WTC11 (cell line): Measurements from ENCODE around the gene CEP295NL. TPM values are rescaled to one million over a fixed set of nuclear protein-coding genes. Genes with fewer than 3 reads are reported as not detected.

ENCODE experiments used
- ATAC-seq: fragments of 200-7000 bp; cut with Tn5 transposase; 2 replicates; pipeline ENCODE4 v1.10.0; 2021; ENCODE audit warnings: mild to moderate bottlenecking, moderate library complexity
- CTCF ChIA-PET: fragments of 300-600 bp; sonication (Branson Sonifier 250); formaldehyde crosslinking; loops from one replicate; lab custom pipeline; 2021; ENCODE audit warnings: antibody characterized with exemption; lab: Charles Lee
- POLR2A ChIA-PET: fragments of 350-600 bp; sonication (Branson Sonifier 250); formaldehyde crosslinking; loops from one replicate; lab custom pipeline; 2021; ENCODE audit warnings: antibody characterized with exemption; lab: Charles Lee
- DNase-seq: peaks from one replicate; pipeline ENCODE4 v3.0.0; 2021; ENCODE audit warnings: low spot score
- H3K27ac Mint-ChIP-seq: 2 replicates; pipeline ENCODE4 v1.8.0; 2021; ENCODE audit warnings: mixed read lengths
- H3K27me3 Mint-ChIP-seq: 2 replicates; pipeline ENCODE4 v1.8.0; 2021; ENCODE audit warnings: low read depth, mild to moderate bottlenecking, moderate library complexity, mixed read lengths
- H3K36me3 Mint-ChIP-seq: 2 replicates; pipeline ENCODE4 v1.8.0; 2021; ENCODE audit warnings: mixed read lengths
- H3K4me1 Mint-ChIP-seq: 2 replicates; pipeline ENCODE4 v1.8.0; 2022; ENCODE audit warnings: mixed read lengths
- H3K4me3 Mint-ChIP-seq: 2 replicates; pipeline ENCODE4 v1.8.0; 2021; ENCODE audit warnings: mild to moderate bottlenecking, moderate library complexity, mixed read lengths
- H3K9me3 Mint-ChIP-seq: 2 replicates; pipeline ENCODE4 v1.8.0; 2021; ENCODE audit warnings: mixed read lengths
- NFYB ChIP-seq: sonication (generic); formaldehyde crosslinking; conservative IDR thresholded peaks from 2 replicates; pipeline ENCODE4 v1.8.0; 2022; ENCODE audit warnings: low read depth, missing genetic modification reagents
- SMAD4 ChIP-seq: sonication (generic); formaldehyde crosslinking; IDR thresholded peaks from 2 replicates; pipeline ENCODE4 v1.8.0; 2022; ENCODE audit warnings: mild to moderate bottlenecking, missing genetic modification reagents
- total RNA-seq: library from RNA; stranded (reverse); gene quantifications from 3 replicates; pipeline ENCODE4 v1.2.3, GENCODE V29; 2021
- TF ChIP-seq, protein P1 (sequence below): sonication (generic); formaldehyde crosslinking; IDR thresholded peaks from 2 replicates; pipeline ENCODE4 v1.8.1; 2022; ENCODE audit warnings: mild to moderate bottlenecking, missing genetic modification reagents, moderate library complexity, borderline replicate concordance
- TF ChIP-seq, protein P2 (sequence below): sonication (generic); formaldehyde crosslinking; IDR thresholded peaks from 2 replicates; pipeline ENCODE4 v1.8.1; 2023; ENCODE audit warnings: mild to moderate bottlenecking, missing genetic modification reagents, moderate library complexity
- TF ChIP-seq, protein P3 (sequence below): fragments of 250-450 bp; sonication (Bioruptor Pico); IDR thresholded peaks from 2 replicates; pipeline ENCODE4 v2.1.2; 2022; ENCODE audit warnings: mild to moderate bottlenecking, moderate library complexity
- TF ChIP-seq, protein P4 (sequence below): sonication (generic); formaldehyde crosslinking; IDR thresholded peaks from 2 replicates; pipeline ENCODE4 v1.8.1; 2022; ENCODE audit warnings: low read depth, mild to moderate bottlenecking, moderate library complexity, missing genetic modification reagents, borderline replicate concordance
- TF ChIP-seq, protein P5 (sequence below): sonication (generic); formaldehyde crosslinking; conservative IDR thresholded peaks from 2 replicates; pipeline ENCODE4 v1.8.1; 2022; ENCODE audit warnings: mild to moderate bottlenecking, missing genetic modification reagents
- TF ChIP-seq, protein P6 (sequence below): sonication (generic); formaldehyde crosslinking; IDR thresholded peaks from 2 replicates; pipeline ENCODE4 v1.8.1; 2022; ENCODE audit warnings: mild to moderate bottlenecking, moderate library complexity, missing genetic modification reagents
- TF ChIP-seq, protein P7 (sequence below): sonication (generic); formaldehyde crosslinking; IDR thresholded peaks from 2 replicates; pipeline ENCODE4 v1.8.0; 2022; ENCODE audit warnings: missing genetic modification reagents

Gene CEP295NL
- total RNA-seq, 1 experiment from 2014 or later = 0.61 TPM

DNA sequence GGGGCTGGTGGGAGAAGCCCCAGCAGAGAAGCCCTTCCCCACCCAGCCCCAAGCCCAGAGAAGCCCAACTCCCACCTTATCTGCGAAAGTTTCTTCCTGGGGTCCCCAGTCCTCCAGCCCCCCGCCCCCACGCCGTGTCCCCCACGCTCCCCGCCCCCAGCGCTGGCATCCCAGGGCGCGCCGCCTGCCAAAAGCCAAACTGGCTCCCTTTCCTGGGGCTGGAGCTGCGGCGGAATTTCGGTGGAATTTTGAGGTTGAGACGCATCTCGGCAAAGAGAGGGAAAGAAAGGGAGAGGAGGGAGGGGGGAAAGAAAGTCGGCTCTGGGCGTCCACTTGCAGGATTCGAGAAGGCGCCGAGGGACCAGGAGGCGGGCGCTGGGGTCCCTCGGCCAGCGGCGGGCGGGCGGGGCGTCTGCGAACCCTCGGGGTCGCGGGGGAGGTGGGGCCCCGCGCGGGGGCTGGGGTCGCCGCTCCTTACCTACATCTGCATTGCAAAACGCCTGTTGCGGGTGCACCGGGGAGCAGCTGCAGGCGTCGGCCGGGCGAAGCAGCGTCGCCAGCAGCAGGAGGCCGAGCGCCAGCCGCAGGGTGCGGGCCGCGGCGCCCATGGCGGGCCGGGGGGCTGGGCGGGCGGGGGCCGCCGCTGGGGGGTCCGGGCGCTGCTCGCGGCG, 21.6 kb upstream of the CEP295NL start (continued):
- TF ChIP-seq, protein P1, sequence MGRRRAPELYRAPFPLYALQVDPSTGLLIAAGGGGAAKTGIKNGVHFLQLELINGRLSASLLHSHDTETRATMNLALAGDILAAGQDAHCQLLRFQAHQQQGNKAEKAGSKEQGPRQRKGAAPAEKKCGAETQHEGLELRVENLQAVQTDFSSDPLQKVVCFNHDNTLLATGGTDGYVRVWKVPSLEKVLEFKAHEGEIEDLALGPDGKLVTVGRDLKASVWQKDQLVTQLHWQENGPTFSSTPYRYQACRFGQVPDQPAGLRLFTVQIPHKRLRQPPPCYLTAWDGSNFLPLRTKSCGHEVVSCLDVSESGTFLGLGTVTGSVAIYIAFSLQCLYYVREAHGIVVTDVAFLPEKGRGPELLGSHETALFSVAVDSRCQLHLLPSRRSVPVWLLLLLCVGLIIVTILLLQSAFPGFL (CRISPR knock-in tag) = no peak
- TF ChIP-seq SMAD4 (CRISPR knock-in tag) = no peak
- TF ChIP-seq, protein P2, sequence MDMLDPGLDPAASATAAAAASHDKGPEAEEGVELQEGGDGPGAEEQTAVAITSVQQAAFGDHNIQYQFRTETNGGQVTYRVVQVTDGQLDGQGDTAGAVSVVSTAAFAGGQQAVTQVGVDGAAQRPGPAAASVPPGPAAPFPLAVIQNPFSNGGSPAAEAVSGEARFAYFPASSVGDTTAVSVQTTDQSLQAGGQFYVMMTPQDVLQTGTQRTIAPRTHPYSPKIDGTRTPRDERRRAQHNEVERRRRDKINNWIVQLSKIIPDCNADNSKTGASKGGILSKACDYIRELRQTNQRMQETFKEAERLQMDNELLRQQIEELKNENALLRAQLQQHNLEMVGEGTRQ (CRISPR knock-in tag) = no peak
- TF ChIP-seq, protein P3, sequence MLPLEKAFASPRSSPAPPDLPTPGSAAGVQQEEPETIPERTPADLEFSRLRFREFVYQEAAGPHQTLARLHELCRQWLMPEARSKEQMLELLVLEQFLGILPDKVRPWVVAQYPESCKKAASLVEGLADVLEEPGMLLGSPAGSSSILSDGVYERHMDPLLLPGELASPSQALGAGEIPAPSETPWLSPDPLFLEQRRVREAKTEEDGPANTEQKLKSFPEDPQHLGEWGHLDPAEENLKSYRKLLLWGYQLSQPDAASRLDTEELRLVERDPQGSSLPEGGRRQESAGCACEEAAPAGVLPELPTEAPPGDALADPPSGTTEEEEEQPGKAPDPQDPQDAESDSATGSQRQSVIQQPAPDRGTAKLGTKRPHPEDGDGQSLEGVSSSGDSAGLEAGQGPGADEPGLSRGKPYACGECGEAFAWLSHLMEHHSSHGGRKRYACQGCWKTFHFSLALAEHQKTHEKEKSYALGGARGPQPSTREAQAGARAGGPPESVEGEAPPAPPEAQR (CRISPR knock-in tag) = no peak
- TF ChIP-seq, protein P4, sequence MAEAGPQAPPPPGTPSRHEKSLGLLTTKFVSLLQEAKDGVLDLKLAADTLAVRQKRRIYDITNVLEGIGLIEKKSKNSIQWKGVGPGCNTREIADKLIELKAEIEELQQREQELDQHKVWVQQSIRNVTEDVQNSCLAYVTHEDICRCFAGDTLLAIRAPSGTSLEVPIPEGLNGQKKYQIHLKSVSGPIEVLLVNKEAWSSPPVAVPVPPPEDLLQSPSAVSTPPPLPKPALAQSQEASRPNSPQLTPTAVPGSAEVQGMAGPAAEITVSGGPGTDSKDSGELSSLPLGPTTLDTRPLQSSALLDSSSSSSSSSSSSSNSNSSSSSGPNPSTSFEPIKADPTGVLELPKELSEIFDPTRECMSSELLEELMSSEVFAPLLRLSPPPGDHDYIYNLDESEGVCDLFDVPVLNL (CRISPR knock-in tag) = no peak
- no peak for TF ChIP-seq NFYB (CRISPR knock-in tag)
- TF ChIP-seq, protein P5, sequence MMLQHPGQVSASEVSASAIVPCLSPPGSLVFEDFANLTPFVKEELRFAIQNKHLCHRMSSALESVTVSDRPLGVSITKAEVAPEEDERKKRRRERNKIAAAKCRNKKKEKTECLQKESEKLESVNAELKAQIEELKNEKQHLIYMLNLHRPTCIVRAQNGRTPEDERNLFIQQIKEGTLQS (CRISPR knock-in tag) = no peak

DNA sequence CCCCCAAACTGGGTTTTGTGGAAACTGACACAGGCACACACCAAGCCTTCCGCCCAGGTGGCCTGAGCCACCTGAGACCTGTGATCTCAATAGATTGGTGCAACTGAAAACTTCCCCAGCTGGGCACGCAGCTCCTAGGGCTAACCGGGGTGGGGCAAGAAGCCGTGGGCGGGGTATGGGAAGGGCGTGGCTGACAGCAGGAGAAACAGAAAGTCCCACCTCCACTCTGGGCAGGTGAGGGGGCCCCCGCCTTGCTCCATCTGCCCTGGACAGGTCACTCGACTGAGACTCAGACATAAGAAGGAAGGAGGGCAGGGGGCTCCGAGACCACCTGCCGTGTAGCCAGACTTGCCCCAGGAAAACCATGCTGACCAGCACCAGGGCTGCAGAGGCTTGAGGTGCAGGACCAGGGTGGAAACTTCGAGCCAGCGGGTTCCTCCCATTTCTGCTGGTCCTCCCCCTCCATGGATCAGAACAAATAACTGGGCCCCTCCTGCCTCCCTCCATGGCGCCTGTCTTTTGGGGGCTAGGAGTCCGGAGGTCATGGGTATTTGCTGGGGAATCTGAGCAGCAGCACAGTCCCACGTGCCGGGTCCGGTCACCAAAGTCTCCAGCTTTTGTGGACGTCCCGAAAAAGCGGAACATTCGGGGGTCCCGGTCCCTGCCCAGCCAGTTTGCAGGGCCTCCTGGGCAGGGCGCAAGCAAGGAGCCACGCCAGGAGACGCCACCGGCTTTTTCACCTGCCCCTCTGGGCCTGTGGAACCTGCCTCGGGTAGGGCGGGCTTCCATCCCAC, 20.9 kb upstream of the CEP295NL start:
- H3K36me3 Mint-ChIP-seq = no peaks in the 10 kb centered on the region
- ChIA-PET CTCF (interaction anchor here (1.3 to 1.8 kb wide), 5 partner anchors 24 to 71 kb away, joined by 3 to 11 read pairs (median 7); no protein-coding TSS in a partner anchor), POLR2A (interaction anchor here (0.6 to 1.3 kb wide), 2 partner anchors 25 to 50 kb away, joined by 3 to 4 read pairs; no protein-coding TSS in a partner anchor)
- ATAC-seq = peak; percentile 60
- peak overlapping the region; percentile 73 for H3K4me3 Mint-ChIP-seq
- H3K27me3 Mint-ChIP-seq = peaks cover 3% of the 10 kb centered on the region; the same call in 1 of the 2 replicates
- H3K4me1 Mint-ChIP-seq = peaks cover 28% of the 10 kb centered on the region
- TF ChIP-seq, protein P6, sequence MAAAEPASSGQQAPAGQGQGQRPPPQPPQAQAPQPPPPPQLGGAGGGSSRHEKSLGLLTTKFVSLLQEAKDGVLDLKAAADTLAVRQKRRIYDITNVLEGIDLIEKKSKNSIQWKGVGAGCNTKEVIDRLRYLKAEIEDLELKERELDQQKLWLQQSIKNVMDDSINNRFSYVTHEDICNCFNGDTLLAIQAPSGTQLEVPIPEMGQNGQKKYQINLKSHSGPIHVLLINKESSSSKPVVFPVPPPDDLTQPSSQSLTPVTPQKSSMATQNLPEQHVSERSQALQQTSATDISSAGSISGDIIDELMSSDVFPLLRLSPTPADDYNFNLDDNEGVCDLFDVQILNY (CRISPR knock-in tag) = no peak
- TF ChIP-seq, protein P7, sequence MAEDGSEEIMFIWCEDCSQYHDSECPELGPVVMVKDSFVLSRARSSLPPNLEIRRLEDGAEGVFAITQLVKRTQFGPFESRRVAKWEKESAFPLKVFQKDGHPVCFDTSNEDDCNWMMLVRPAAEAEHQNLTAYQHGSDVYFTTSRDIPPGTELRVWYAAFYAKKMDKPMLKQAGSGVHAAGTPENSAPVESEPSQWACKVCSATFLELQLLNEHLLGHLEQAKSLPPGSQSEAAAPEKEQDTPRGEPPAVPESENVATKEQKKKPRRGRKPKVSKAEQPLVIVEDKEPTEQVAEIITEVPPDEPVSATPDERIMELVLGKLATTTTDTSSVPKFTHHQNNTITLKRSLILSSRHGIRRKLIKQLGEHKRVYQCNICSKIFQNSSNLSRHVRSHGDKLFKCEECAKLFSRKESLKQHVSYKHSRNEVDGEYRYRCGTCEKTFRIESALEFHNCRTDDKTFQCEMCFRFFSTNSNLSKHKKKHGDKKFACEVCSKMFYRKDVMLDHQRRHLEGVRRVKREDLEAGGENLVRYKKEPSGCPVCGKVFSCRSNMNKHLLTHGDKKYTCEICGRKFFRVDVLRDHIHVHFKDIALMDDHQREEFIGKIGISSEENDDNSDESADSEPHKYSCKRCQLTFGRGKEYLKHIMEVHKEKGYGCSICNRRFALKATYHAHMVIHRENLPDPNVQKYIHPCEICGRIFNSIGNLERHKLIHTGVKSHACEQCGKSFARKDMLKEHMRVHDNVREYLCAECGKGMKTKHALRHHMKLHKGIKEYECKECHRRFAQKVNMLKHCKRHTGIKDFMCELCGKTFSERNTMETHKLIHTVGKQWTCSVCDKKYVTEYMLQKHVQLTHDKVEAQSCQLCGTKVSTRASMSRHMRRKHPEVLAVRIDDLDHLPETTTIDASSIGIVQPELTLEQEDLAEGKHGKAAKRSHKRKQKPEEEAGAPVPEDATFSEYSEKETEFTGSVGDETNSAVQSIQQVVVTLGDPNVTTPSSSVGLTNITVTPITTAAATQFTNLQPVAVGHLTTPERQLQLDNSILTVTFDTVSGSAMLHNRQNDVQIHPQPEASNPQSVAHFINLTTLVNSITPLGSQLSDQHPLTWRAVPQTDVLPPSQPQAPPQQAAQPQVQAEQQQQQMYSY (CRISPR knock-in tag) = peak; percentile 86
- TF ChIP-seq, all 79 proteins: peak for 1
- no peaks in the 10 kb centered on the region for H3K9me3 Mint-ChIP-seq
- DNase-seq = peak; percentile 82
- H3K27ac Mint-ChIP-seq = no peak overlapping the region
